PC-9 (cell line): ENCODE measurements around the gene GUCD1. TPM values are rescaled to one million over a fixed set of nuclear protein-coding genes. Genes with fewer than 3 reads are reported as not detected.

Experiments used
- BruUV-seq: library from RNA; stranded (reverse); fragments of 400-500 nt; replicated peaks from 2 replicates; lab custom pipeline; 2021; lab: Mats Ljungman, UMichigan
- CTCF ChIA-PET: fragments of 300-600 bp; sonication (Branson Sonifier 250); formaldehyde crosslinking; loops from one replicate; lab custom pipeline; 2022; ENCODE audit warnings: antibody characterized with exemption; lab: Charles Lee
- POLR2A ChIA-PET: fragments of 300-600 bp; sonication (Branson Sonifier 250); formaldehyde crosslinking; loops from one replicate; lab custom pipeline; 2022; ENCODE audit warnings: antibody characterized with exemption; ENCODE audit not compliant: unreplicated experiment; lab: Charles Lee
- DNase-seq, 2 experiments: peaks; one replicate each; pipeline versions ENCODE4 v3.0.0 to v3.0.0-alpha.2; 2015 to 2022; ENCODE audit warnings: mixed read lengths in 1 of 2
- H2AFZ ChIP-seq: fragments of 200-600 bp; sonication (generic); 2 replicates; pipeline ENCODE4 v1.8.1; 2017; ENCODE audit warnings: antibody characterized with exemption
- H3F3A ChIP-seq: fragments of 200-600 bp; sonication (generic); 2 replicates; pipeline ENCODE4 v1.8.1; 2017; ENCODE audit warnings: antibody characterized with exemption, mild to moderate bottlenecking, low read depth; ENCODE audit not compliant: insufficient read depth
- H3K27ac ChIP-seq: fragments of 200-600 bp; sonication (generic); 2 replicates; pipeline ENCODE4 v1.6.1; 2016; ENCODE audit warnings: mixed run types
- H3K27me3 ChIP-seq: fragments of 200-600 bp; sonication (generic); 2 replicates; pipeline ENCODE4 v1.6.1; 2016; ENCODE audit warnings: low read depth, mixed run types; ENCODE audit not compliant: insufficient read depth
- H3K36me3 ChIP-seq: fragments of 200-600 bp; sonication (generic); 2 replicates; pipeline ENCODE4 v1.6.1; 2016; ENCODE audit warnings: low read depth, mixed run types
- H3K4me1 ChIP-seq: fragments of 200-600 bp; sonication (generic); replicated peaks from 2 replicates; pipeline ENCODE4 v1.6.1; 2016; ENCODE audit warnings: mixed run types; ENCODE audit not compliant: insufficient read depth
- H3K4me2 ChIP-seq: fragments of 200-600 bp; sonication (generic); 2 replicates; pipeline ENCODE4 v1.6.1; 2017; ENCODE audit warnings: mixed run types
- H3K4me3 ChIP-seq: fragments of 200-600 bp; sonication (generic); 2 replicates; pipeline ENCODE4 v1.6.1; 2016; ENCODE audit warnings: mixed run types
- H3K79me2 ChIP-seq: fragments of 200-600 bp; sonication (generic); 2 replicates; pipeline ENCODE4 v1.6.1; 2017; ENCODE audit warnings: low read depth, mixed run types
- H3K9me2 ChIP-seq: fragments of 200-600 bp; sonication (generic); 2 replicates; pipeline ENCODE4 v1.8.1; 2017; ENCODE audit warnings: mild to moderate bottlenecking; ENCODE audit not compliant: insufficient read depth
- H3K9me3 ChIP-seq: fragments of 200-600 bp; sonication (generic); 2 replicates; pipeline ENCODE4 v1.8.1; 2016; ENCODE audit warnings: low read depth; ENCODE audit not compliant: insufficient read depth
- H4K20me1 ChIP-seq: fragments of 200-600 bp; sonication (generic); 2 replicates; pipeline ENCODE4 v1.8.1; 2017; ENCODE audit not compliant: insufficient read depth
- EZH2 ChIP-seq: fragments of 200-600 bp; sonication (generic); IDR thresholded peaks from 2 replicates; pipeline ENCODE4 v1.8.0; 2017; ENCODE audit warnings: antibody characterized with exemption, low read depth
- intact Hi-C: fragments of 100-400 bp; cut with micrococcal nuclease; formaldehyde crosslinking; loops from one replicate; pipeline ENCODE4 v1.10.0; 2022; ENCODE audit not compliant: unreplicated experiment
- total RNA-seq: library from RNA; stranded (reverse); gene quantifications from 2 replicates; pipeline ENCODE4 v1.2.3, GENCODE V29; 2021
- TF ChIP-seq, protein P1 (sequence below): fragments of 200-600 bp; sonication (generic); conservative IDR thresholded peaks from 2 replicates; pipeline ENCODE4 v1.6.1; 2017; ENCODE audit warnings: mixed run types, antibody characterized with exemption, mild to moderate bottlenecking, moderate library complexity

Gene GUCD1
- total RNA-seq, 1 experiment from 2014 or later = 80.2 TPM

DNA sequence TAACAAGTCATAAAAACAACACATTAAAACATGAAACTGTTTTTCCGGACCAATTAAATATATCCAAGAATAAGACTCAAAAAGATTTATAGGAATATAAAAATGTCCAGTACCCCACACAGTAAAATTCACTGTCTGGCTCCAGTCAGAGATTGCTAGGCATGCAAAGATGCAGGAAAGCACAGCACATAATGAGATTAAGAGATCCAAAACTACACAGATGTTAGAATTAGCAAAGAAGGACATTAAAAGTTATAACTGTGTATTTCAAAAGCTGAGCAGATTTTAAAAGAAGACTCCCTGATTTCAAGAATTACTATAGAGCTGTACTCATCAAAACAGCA is 24.3 kb upstream of the GUCD1 start:
- peaks cover 6% of the 10 kb centered on the region for H4K20me1 ChIP-seq
- H3K4me1 ChIP-seq = no peaks in the 10 kb centered on the region
- no peak overlapping the region for H3K27ac ChIP-seq
- CTCF ChIA-PET = no interaction called here
- H3F3A ChIP-seq = peaks cover 26% of the 10 kb centered on the region
- no peak overlapping the region for H2AFZ ChIP-seq
- H3K79me2 ChIP-seq = no peaks in the 10 kb centered on the region
- POLR2A ChIA-PET = no interaction called here
- no peak overlapping the region for H3K4me2 ChIP-seq
- no peak for DNase-seq
- no peaks in the 10 kb centered on the region for H3K9me2 ChIP-seq
- no peaks in the 10 kb centered on the region for H3K27me3 ChIP-seq
- no peaks in the 10 kb centered on the region for H3K9me3 ChIP-seq
- TF ChIP-seq, protein P1, sequence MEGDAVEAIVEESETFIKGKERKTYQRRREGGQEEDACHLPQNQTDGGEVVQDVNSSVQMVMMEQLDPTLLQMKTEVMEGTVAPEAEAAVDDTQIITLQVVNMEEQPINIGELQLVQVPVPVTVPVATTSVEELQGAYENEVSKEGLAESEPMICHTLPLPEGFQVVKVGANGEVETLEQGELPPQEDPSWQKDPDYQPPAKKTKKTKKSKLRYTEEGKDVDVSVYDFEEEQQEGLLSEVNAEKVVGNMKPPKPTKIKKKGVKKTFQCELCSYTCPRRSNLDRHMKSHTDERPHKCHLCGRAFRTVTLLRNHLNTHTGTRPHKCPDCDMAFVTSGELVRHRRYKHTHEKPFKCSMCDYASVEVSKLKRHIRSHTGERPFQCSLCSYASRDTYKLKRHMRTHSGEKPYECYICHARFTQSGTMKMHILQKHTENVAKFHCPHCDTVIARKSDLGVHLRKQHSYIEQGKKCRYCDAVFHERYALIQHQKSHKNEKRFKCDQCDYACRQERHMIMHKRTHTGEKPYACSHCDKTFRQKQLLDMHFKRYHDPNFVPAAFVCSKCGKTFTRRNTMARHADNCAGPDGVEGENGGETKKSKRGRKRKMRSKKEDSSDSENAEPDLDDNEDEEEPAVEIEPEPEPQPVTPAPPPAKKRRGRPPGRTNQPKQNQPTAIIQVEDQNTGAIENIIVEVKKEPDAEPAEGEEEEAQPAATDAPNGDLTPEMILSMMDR = no peak
- no peak for TF ChIP-seq EZH2
- BruUV-seq = no TSS peak
- no peak overlapping the region for H3K4me3 ChIP-seq
- H3K36me3 ChIP-seq = no peaks in the 10 kb centered on the region; the same call in 1 of the 2 replicates
- intact Hi-C loops = no loop called here

DNA sequence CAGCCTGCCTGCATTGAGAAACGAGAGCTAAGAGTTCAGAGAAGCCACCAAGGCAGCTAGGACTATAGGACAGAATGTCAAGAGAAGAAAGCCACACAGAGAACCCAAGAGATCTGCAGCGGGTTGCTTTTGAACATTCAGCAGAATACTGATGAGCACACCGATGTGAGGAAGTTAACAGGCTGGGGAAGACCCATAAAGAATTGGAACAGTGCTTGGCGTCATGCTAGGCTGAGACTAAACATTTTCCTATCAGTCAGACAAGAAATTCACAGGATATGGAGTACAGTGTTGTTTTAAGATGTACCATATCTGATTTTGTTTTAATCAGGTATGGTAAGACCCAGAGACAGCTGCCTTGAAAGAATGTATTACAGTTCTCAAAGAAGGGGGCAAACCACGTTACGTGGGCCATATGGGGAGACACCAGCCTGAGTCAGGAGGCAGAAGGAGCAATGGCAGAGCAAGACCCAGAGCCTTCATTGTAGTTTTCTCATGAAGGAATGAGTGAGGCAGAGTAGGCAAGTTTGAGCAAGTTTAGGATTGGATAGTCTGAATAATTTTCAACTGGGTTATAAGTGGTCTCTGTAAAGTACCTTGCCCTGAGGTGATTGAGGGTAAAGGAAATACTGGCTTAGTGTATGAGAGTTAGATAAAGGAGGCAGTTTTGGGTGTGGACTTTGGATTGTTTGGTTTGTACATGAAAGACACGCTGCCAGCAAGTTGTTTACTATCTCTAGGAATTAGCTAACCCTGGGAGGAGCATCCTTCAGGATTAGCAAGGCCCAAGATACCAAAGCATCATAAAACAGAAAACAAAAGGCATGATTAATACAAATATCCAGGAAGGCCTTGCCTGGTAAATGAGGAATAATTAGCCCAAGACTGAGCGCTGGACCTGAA is 23.7 kb upstream of the GUCD1 start:
- Histone ChIP-seq H3F3A (peaks cover 26% of the 10 kb centered on the region), H3K79me2 (no peaks in the 10 kb centered on the region), H3K4me1 (no peaks in the 10 kb centered on the region), H3K27ac (no peak overlapping the region), H3K4me3 (no peak overlapping the region), H3K4me2 (no peak overlapping the region), H3K9me2 (no peaks in the 10 kb centered on the region), H4K20me1 (peaks cover 6% of the 10 kb centered on the region), H3K27me3 (no peaks in the 10 kb centered on the region), H3K9me3 (no peaks in the 10 kb centered on the region), H3K36me3 (no peaks in the 10 kb centered on the region; the same call in 1 of the 2 replicates), H2AFZ (no peak overlapping the region)
- no peak for TF ChIP-seq EZH2
- TF ChIP-seq, protein P1 = no peak
- ChIA-PET CTCF (no interaction called here), POLR2A (no interaction called here)
- no peak for DNase-seq
- intact Hi-C loops = no loop called here
- BruUV-seq = no TSS peak

DNA sequence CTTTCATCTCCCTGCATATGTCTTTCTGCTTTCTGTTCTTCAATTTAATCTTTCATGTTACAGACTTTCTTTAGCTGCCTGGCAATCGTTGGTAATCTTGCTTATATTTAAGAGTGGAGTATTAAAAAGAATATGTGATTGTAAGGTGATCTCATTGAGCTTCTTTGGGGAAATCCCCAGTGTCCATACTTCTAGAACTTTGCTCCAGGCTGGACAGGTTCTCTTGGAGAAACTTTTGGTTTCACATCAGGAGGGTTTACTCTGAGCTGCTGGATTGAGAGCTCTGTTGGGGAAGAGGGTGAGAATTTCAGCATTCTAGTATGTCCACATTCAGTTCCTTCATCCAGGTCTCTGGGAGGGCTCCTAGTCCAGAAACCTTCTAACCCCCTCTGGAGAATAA is 21.8 kb upstream of the GUCD1 start:
- TF ChIP-seq EZH2 = no peak
- TF ChIP-seq, protein P1 = no peak
- Histone ChIP-seq H3K79me2 (no peaks in the 10 kb centered on the region), H3K27ac (no peak overlapping the region), H3K27me3 (no peaks in the 10 kb centered on the region), H3F3A (peaks cover 26% of the 10 kb centered on the region), H3K9me3 (no peaks in the 10 kb centered on the region), H3K4me3 (no peak overlapping the region), H4K20me1 (peaks cover 6% of the 10 kb centered on the region), H3K9me2 (no peaks in the 10 kb centered on the region), H3K36me3 (peaks cover 2% of the 10 kb centered on the region; the same call in 1 of the 2 replicates), H3K4me1 (no peaks in the 10 kb centered on the region), H3K4me2 (no peak overlapping the region), H2AFZ (no peak overlapping the region)
- no TSS peak for BruUV-seq
- ChIA-PET POLR2A (interaction anchor here (0.6 kb wide), 1 partner anchor 13 kb away, joined by 5 read pairs; no protein-coding TSS in a partner anchor), CTCF (no interaction called here)
- no peak for DNase-seq
- intact Hi-C loops = no loop called here
